ENCODE results near the gene ROM1. TPM values are rescaled to one million over a fixed set of nuclear protein-coding genes. Genes with fewer than 3 reads are reported as not detected.
A peak's percentile ranks its signal among the peaks of the same experiment; 100 is the strongest.

Gene ROM1
- polyA plus RNA-seq, 3 donors = 0.51 to 1.4 (median 0.75) TPM

DNA sequence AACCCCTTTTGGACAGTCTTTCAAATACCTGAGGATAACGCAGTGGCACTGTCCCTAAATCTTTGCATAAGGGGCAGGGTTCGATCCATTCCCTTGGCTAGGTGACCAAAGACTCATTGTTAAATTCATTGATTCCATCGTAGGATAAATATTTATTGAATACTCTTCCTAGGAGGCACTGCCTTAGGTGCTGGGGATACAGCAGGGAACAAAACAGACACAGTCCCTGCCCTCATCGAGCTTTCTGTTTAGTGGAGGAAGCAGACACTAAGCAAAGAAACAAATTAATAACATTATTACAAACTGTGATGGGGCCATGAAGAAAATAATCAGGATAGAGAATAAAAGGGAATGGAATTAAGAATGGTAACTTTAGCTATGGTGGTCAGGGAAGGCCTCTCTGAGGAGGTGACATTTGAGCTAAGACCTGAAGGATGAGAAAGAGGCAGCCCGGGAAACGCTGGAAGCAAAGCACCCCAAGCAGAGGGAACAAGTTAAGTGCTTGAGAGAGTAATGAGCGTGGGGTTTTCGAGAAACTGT lies 8.0 kb downstream of the ROM1 start:
- Histone ChIP-seq H3K4me3 (replicated peaks in 1 of 3; ENCODE audit: low read depth in 2 of 3, low read length in 3 of 3) (peak overlapping the region; percentile 69 to 91 (median 87)), H3K9ac (ENCODE audit: insufficient read depth, low read length, poor library complexity, severe bottlenecking) (peak overlapping the region; percentile 72), H2AFZ (ENCODE audit: insufficient read depth, low read depth, low read length, poor library complexity, severe bottlenecking) (peak overlapping the region; percentile 91), H3K27me3 (ENCODE audit: control insufficient read depth in 2 of 2, insufficient read depth in 2 of 2, low read length in 2 of 2) (no peaks in the 10 kb centered on the region), H3K9me3 (replicated peaks in 1 of 2; ENCODE audit: control insufficient read depth in 1 of 2, insufficient read depth in 1 of 2, low read length in 2 of 2) (no peaks in the 10 kb centered on the region), H3K4me1 (ENCODE audit: control insufficient read depth in 1 of 2, insufficient read depth in 2 of 2, low read length in 2 of 2) (peaks cover 18 to 24% of the 10 kb centered on the region in 2 donors), H4K20me1 (ENCODE audit: insufficient read depth, low read length) (no peaks in the 10 kb centered on the region), H3K27ac (ENCODE audit: low read depth in 1 of 2, low read length in 2 of 2) (peak overlapping the region; percentile 76 to 95), H3K4me2 (replicated peaks; ENCODE audit: extremely low read depth, low read length, poor library complexity, severe bottlenecking) (peak overlapping the region; percentile 97), H3K36me3 (replicated peaks in 1 of 2; ENCODE audit: control insufficient read depth in 1 of 2, insufficient read depth in 2 of 2, low read length in 2 of 2) (peaks cover 21 to 38% of the 10 kb centered on the region in 2 donors), H3K79me2 (ENCODE audit: insufficient read depth, low read length) (peaks cover 21% of the 10 kb centered on the region)
- no peaks in the 10 kb centered on the region for H3K9me3 Mint-ChIP-seq
- peaks cover 18% of the 10 kb centered on the region for H3K4me1 Mint-ChIP-seq
- H3K4me3 Mint-ChIP-seq = peak overlapping the region; percentile 96 to 99
- TF ChIP-seq, protein P1, sequence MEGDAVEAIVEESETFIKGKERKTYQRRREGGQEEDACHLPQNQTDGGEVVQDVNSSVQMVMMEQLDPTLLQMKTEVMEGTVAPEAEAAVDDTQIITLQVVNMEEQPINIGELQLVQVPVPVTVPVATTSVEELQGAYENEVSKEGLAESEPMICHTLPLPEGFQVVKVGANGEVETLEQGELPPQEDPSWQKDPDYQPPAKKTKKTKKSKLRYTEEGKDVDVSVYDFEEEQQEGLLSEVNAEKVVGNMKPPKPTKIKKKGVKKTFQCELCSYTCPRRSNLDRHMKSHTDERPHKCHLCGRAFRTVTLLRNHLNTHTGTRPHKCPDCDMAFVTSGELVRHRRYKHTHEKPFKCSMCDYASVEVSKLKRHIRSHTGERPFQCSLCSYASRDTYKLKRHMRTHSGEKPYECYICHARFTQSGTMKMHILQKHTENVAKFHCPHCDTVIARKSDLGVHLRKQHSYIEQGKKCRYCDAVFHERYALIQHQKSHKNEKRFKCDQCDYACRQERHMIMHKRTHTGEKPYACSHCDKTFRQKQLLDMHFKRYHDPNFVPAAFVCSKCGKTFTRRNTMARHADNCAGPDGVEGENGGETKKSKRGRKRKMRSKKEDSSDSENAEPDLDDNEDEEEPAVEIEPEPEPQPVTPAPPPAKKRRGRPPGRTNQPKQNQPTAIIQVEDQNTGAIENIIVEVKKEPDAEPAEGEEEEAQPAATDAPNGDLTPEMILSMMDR (IDR thresholded peaks at IDR 0.05) = no peak
- intact Hi-C loops (cut with micrococcal nuclease) = no loop called here
- WGBS (ENCODE audit: insufficient coverage) = 16% methylated on average over 5 of the region's 8 CpGs
- DNase-seq = no peak
- H3K27me3 Mint-ChIP-seq (ENCODE audit: low read depth in 3 of 3) = no peaks in the 10 kb centered on the region
- H3K27ac Mint-ChIP-seq = peak overlapping the region; percentile 84 to 97 (median 94)
- peaks cover 33 to 50% of the 10 kb centered on the region in 2 donors for H3K36me3 Mint-ChIP-seq

DNA sequence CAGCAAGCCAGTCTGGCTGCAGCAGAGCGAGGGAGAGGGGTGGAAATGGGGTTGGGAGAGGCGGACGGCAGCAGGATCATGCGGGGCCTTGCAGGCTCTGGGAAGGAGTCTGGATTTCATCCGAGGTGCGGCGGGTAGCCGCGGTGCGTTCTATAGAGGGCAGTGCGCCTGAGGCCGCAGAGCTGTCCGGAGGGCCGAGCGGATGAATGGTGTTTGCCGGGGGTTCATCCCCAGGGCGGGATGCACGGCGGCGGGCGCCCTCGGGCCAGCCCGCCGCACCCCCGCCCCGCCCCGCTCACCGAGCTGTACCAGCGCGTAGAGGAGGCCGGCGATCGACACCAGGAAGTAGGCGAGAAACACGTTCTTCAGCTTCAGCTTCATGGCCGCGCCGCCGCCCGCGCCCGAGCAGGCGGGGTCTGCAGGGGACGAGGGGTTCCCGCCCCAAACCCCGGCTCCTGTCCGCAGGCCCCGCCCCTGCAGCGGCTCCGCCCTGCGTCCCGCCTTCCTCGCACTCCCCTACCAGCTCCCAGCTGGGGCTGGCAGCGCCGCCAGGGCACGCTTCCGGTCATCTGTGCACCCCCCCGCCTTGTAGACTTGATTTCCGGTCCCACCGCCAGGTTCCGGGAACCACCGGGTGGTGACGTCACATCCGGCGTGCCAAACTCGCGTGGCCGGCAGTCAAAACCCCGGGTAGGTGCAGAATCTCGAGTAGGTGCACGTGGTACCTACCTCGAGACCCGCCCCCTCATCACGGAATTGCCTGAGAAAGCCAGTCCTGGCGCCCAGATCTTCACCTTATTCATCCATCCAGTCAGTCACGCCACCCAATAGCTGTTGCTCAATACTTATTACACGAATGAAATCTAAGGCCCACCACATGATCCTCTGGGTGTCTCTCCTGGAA lies 8.8 kb downstream of the ROM1 start, which contains the start of gene B3GAT3:
Gene B3GAT3 (minus strand): TSS at position 420 of the 904 bp plus-strand sequence. CDS start 39 bp downstream, at position 381.
- Mint-ChIP-seq H3K27me3 (ENCODE audit: low read depth in 3 of 3) (peaks cover 0 to under 1% (median 0%) of the 10 kb centered on the region in 3 donors), H3K36me3 (peaks cover 33 to 50% of the 10 kb centered on the region in 2 donors), H3K4me3 (peak within 1 kb of the TSS; percentile 96 to 99), H3K4me1 (peaks cover 18% of the 10 kb centered on the region), H3K9me3 (no peaks in the 10 kb centered on the region), H3K27ac (peak within 1 kb of the TSS; percentile 94 to 97 (median 97))
- Histone ChIP-seq H3K4me2 (replicated peaks; ENCODE audit: extremely low read depth, low read length, poor library complexity, severe bottlenecking) (peak within 1 kb of the TSS; percentile 97), H2AFZ (ENCODE audit: insufficient read depth, low read depth, low read length, poor library complexity, severe bottlenecking) (peak within 1 kb of the TSS; percentile 91), H3K27me3 (ENCODE audit: control insufficient read depth in 2 of 2, insufficient read depth in 2 of 2, low read length in 2 of 2) (no peaks in the 10 kb centered on the region), H3K4me1 (ENCODE audit: control insufficient read depth in 1 of 2, insufficient read depth in 2 of 2, low read length in 2 of 2) (peaks cover 18 to 24% of the 10 kb centered on the region in 2 donors), H3K4me3 (replicated peaks in 1 of 3; ENCODE audit: low read depth in 2 of 3, low read length in 3 of 3) (peak within 1 kb of the TSS; percentile 69 to 91 (median 87)), H3K9me3 (replicated peaks in 1 of 2; ENCODE audit: control insufficient read depth in 1 of 2, insufficient read depth in 1 of 2, low read length in 2 of 2) (no peaks in the 10 kb centered on the region), H4K20me1 (ENCODE audit: insufficient read depth, low read length) (no peaks in the 10 kb centered on the region), H3K36me3 (replicated peaks in 1 of 2; ENCODE audit: control insufficient read depth in 1 of 2, insufficient read depth in 2 of 2, low read length in 2 of 2) (peaks cover 22 to 38% of the 10 kb centered on the region in 2 donors), H3K9ac (ENCODE audit: insufficient read depth, low read length, poor library complexity, severe bottlenecking) (peak within 1 kb of the TSS; percentile 72), H3K79me2 (ENCODE audit: insufficient read depth, low read length) (peaks cover 21% of the 10 kb centered on the region), H3K27ac (ENCODE audit: low read depth in 1 of 2, low read length in 2 of 2) (peak within 1 kb of the TSS; percentile 76 to 95)
- TF ChIP-seq, protein P1 (IDR thresholded peaks at IDR 0.05) = no peak
- intact Hi-C loops (cut with micrococcal nuclease) = no loop called here
- DNase-seq = peak; percentile 99 to 100 (median 100)
- WGBS (ENCODE audit: insufficient coverage) = under 1% methylated on average over 75 of the region's 77 CpGs

All from CD14-positive monocyte (primary cell).